Keratinocyte (primary cell): ENCODE results near the gene VSIR.

ENCODE experiments used
- CTCF ChIP-seq, 3 experiments: IDR thresholded peaks in 1 of 3; conservative IDR thresholded peaks in 1 of 3; optimal IDR thresholded peaks in 1 of 3; 2 replicates in 2 of 3; 3 replicates in 1 of 3; pipeline versions ENCODE3 to v1.5.1; 2011; ENCODE audit warnings: low read length in 3 of 3, mild to moderate bottlenecking in 3 of 3, moderate library complexity in 2 of 3, control low read depth in 1 of 3, inconsistent platforms in 1 of 3; ENCODE audit not compliant: insufficient read depth in 2 of 3; ENCODE audit errors: extremely low read depth in 1 of 3
- EZH2 ChIP-seq: IDR thresholded peaks from one replicate; pipeline ENCODE4 v1.6.1; 2012; ENCODE audit warnings: inconsistent platforms, mild to moderate bottlenecking, low read length, moderate library complexity

DNA sequence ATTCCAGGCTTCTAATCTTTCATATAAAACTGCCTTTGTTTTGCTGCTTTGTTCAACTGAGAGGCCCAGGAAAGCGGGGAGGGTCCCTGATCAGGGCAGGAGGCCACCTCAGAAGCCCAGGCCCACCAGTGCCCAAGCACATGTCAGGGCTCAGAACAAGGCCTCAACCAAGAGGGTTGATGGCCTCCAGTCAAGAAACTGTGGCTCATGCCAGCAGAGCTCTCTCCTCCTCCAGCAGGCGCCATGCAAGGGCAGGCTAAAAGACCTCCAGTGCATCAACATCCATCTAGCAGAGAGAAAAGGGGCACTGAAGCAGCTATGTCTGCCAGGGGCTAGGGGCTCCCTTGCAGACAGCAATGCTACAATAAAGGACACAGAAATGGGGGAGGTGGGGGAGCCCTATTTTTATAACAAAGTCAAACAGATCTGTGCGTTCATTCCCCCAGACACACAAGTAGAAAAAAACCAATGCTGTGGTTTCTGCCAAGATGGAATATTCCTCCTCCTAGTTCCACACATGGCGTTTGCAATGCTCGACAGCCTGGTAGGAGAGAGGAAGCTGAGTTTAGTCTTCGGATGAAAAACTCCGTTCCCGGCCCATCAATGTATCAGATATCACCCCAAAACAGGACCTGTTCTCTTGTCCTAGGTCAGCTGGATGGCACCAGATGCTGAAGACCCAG is 43.8 kb upstream of the VSIR start:
- TF ChIP-seq CTCF (optimal IDR thresholded peaks at IDR 0.05 in 1 of 3, IDR thresholded peaks at IDR 0.05 in 1 of 3, conservative IDR thresholded peaks at IDR 0.05 in 1 of 3; ENCODE audit: extremely low read depth in 1 of 3, insufficient read depth in 2 of 3, low read length in 3 of 3) (no peak), EZH2 (no peak)
